GM12878 (cell line): ENCODE measurements around the gene MAK. TPM values are rescaled to one million over a fixed set of nuclear protein-coding genes. Genes with fewer than 3 reads are reported as not detected.
A peak's percentile ranks its signal among the peaks of the same experiment; 100 is the strongest.

Source experiments
- BHLHE40 ChIP-seq, 2 experiments: fragments of 450-650 bp in 1 of 2; IDR thresholded peaks; 2 replicates each; pipeline ENCODE4 v1.6.1; 2011 to 2017; ENCODE audit warnings: low read depth in 2 of 2, borderline replicate concordance in 1 of 2, improper control_type of control experiment in 1 of 2, low read length in 1 of 2, mild to moderate bottlenecking in 1 of 2
- CEBPB ChIP-seq, 2 experiments: fragments of 150-350 bp in 1 of 2; IDR thresholded peaks; 2 replicates each; pipeline ENCODE4 v1.6.1; 2012 to 2014; ENCODE audit warnings: low read depth in 2 of 2, low read length in 2 of 2, borderline replicate concordance in 1 of 2, inconsistent platforms in 1 of 2
- CREM ChIP-seq: IDR thresholded peaks from 2 replicates; pipeline ENCODE4 v1.6.1; 2014; ENCODE audit warnings: antibody characterized with exemption, low read depth
- EGR1 ChIP-seq, 2 experiments: IDR thresholded peaks; 1 replicate in 1 of 2; 2 replicates in 1 of 2; pipeline ENCODE4 v1.6.1; 2011 to 2012; ENCODE audit warnings: low read depth in 2 of 2, low read length in 2 of 2, borderline replicate concordance in 1 of 2, mild to moderate bottlenecking in 1 of 2, moderate library complexity in 1 of 2
- ETV6 ChIP-seq, 2 experiments: fragments of 450-650 bp in 1 of 2; IDR thresholded peaks in 1 of 2; conservative IDR thresholded peaks in 1 of 2; 2 replicates each; pipeline ENCODE4 v1.6.1; 2014; ENCODE audit warnings: antibody characterized with exemption in 1 of 2, borderline replicate concordance in 1 of 2, low read depth in 1 of 2, mild to moderate bottlenecking in 1 of 2, moderate library complexity in 1 of 2
- GATAD2B ChIP-seq: fragments of 450-650 bp; conservative IDR thresholded peaks from 2 replicates; pipeline ENCODE4 v1.6.1; 2017; ENCODE audit warnings: low read depth, mild to moderate bottlenecking, moderate library complexity
- HDGF ChIP-seq: fragments of 450-650 bp; IDR thresholded peaks from 2 replicates; pipeline ENCODE4 v1.6.1; 2016; ENCODE audit warnings: antibody characterized with exemption
- HSF1 ChIP-seq: fragments of 150-350 bp; IDR thresholded peaks from 2 replicates; pipeline ENCODE4 v1.6.1; 2014; ENCODE audit warnings: mild to moderate bottlenecking, low read depth, low read length
- IRF3 ChIP-seq: fragments of 450-650 bp; IDR thresholded peaks from 2 replicates; pipeline ENCODE4 v1.6.1; 2014; ENCODE audit warnings: mild to moderate bottlenecking
- IRF5 ChIP-seq: fragments of 450-650 bp; IDR thresholded peaks from 2 replicates; pipeline ENCODE4 v1.6.1; 2017; ENCODE audit warnings: borderline replicate concordance
- JUND ChIP-seq: IDR thresholded peaks from 2 replicates; pipeline ENCODE4 v1.6.1; 2012; ENCODE audit warnings: low read depth, mild to moderate bottlenecking, low read length, improper control_type of control experiment, moderate library complexity
- MEF2A ChIP-seq: IDR thresholded peaks from 2 replicates; pipeline ENCODE4 v1.6.1; 2011; ENCODE audit warnings: low read depth, mild to moderate bottlenecking, low read length, moderate library complexity; ENCODE audit not compliant: insufficient read depth
- NBN ChIP-seq: fragments of 450-650 bp; IDR thresholded peaks from 2 replicates; pipeline ENCODE4 v1.6.1; 2016
- NFIC ChIP-seq: IDR thresholded peaks from 2 replicates; pipeline ENCODE4 v1.6.1; 2012; ENCODE audit warnings: low read depth, mild to moderate bottlenecking, inconsistent platforms, low read length, moderate library complexity
- PAX8 ChIP-seq: fragments of 450-650 bp; IDR thresholded peaks from 2 replicates; pipeline ENCODE4 v1.6.1; 2017; ENCODE audit warnings: mild to moderate bottlenecking, moderate library complexity
- PBX3 ChIP-seq: IDR thresholded peaks from 2 replicates; pipeline ENCODE4 v1.6.1; 2011; ENCODE audit warnings: mild to moderate bottlenecking, low read depth, low read length, moderate library complexity; ENCODE audit not compliant: insufficient replicate concordance
- REST ChIP-seq: IDR thresholded peaks from 2 replicates; pipeline ENCODE4 v1.6.1; 2012; ENCODE audit warnings: mild to moderate bottlenecking, low read depth, low read length
- SMARCA5 ChIP-seq: fragments of 450-650 bp; IDR thresholded peaks from 2 replicates; pipeline ENCODE4 v1.6.1; 2017; ENCODE audit warnings: mild to moderate bottlenecking
- SP1 ChIP-seq: IDR thresholded peaks from one replicate; pipeline ENCODE4 v1.6.1; 2011; ENCODE audit warnings: low read depth, low read length
- TAF1 ChIP-seq: IDR thresholded peaks from 2 replicates; pipeline ENCODE4 v1.6.1; 2011; ENCODE audit warnings: mild to moderate bottlenecking, low read depth, low read length, borderline replicate concordance
- ZBED1 ChIP-seq: IDR thresholded peaks from 2 replicates; pipeline ENCODE4 v1.6.1; 2016; ENCODE audit warnings: borderline replicate concordance
- polyA plus RNA-seq, 11 experiments: library from polyadenylated mRNA; depleted of rRNA in 4 of 11; unstranded in 6 of 11; stranded (reverse) in 5 of 11; fragments of >200 nt; fragmentation: Nextera tagmentation in 4 of 11; fragmentation: Illumina TruSeq in 1 of 11; extraction: Ambion mirVana in 4 of 11; extraction: Trizol in 1 of 11; gene quantifications; 1 replicate in 1 of 11; 2 replicates in 10 of 11; pipeline versions ENCODE4 v1.2.1 to v1.2.3, GENCODE V29; 2011 to 2016; ENCODE audit warnings: inconsistent platforms in 2 of 11, missing spikeins in 2 of 11, low read depth in 1 of 11
- total RNA-seq, 4 experiments: library from RNA; depleted of rRNA in 3 of 4; stranded (reverse); fragments of >200 nt in 3 of 4; fragmentation: Illumina TruSeq in 1 of 4; extraction: Trizol in 1 of 4; gene quantifications; 2 replicates each; pipeline versions ENCODE4 v1.2.1 to v1.2.3, GENCODE V29; 2013 to 2021

The MAK gene
- total and polyA plus RNA-seq, 10 of the 15 experiments (the other 5 are each of a cell fraction or from before 2014, with no cell fraction given), result 0.01 to 0.90 (median 0.13) TPM; not detected in 1

GRCh38 chr6:10837995-10838793 is at the start of gene MAK (continued):
- TF ChIP-seq NBN (no peak), PAX8 (no peak), CREM (no peak), CEBPB (IDR thresholded peaks at IDR 0.05; ENCODE audit: borderline replicate concordance in 1 of 2, low read depth in 2 of 2, low read length in 2 of 2) (no peak), HDGF (peak; percentile 58; the same call in 1 of the 2 replicates), NFIC (no peak), SMARCA5 (no peak), ETV6 (conservative IDR thresholded peaks at IDR 0.05 in 1 of 2, IDR thresholded peaks at IDR 0.05 in 1 of 2; ENCODE audit: borderline replicate concordance in 1 of 2, low read depth in 1 of 2) (no peak), EGR1 (IDR thresholded peaks at IDR 0.05; ENCODE audit: borderline replicate concordance in 1 of 2, low read depth in 2 of 2, low read length in 2 of 2) (peak in 1 of 2 experiments; percentile 49; a peak in 1 of 3 replicates), REST (no peak), PBX3 (no peak), ZBED1 (no peak), SP1 (no peak), MEF2A (no peak), GATAD2B (peak; percentile 48; the same call in 1 of the 2 replicates), IRF3 (no peak), TAF1 (0 out of 2 replicates have a peak, but pooled peaks have one; percentile 51), IRF5 (no peak), BHLHE40 (IDR thresholded peaks at IDR 0.05; ENCODE audit: borderline replicate concordance in 1 of 2, low read depth in 2 of 2, low read length in 1 of 2) (peak in 1 of 2 experiments; percentile 11; a peak in 1 of 4 replicates), JUND (no peak), HSF1 (no peak)
